DMS114 treated with DMSO at 0.1 percent for 48 hours (cell line): ENCODE data around the gene GPR152.

ENCODE experiments used
- DNase-seq: peaks from one replicate; lab custom pipeline; 2025; ENCODE audit not compliant: unreplicated experiment; lab: John Stamatoyannopoulos, UW

GPR152 gene, protein sequence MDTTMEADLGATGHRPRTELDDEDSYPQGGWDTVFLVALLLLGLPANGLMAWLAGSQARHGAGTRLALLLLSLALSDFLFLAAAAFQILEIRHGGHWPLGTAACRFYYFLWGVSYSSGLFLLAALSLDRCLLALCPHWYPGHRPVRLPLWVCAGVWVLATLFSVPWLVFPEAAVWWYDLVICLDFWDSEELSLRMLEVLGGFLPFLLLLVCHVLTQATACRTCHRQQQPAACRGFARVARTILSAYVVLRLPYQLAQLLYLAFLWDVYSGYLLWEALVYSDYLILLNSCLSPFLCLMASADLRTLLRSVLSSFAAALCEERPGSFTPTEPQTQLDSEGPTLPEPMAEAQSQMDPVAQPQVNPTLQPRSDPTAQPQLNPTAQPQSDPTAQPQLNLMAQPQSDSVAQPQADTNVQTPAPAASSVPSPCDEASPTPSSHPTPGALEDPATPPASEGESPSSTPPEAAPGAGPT

GRCh38 chr11:67452141-67452952 is at the start of gene GPR152:
GPR152 (minus strand) TSS chr11:67452729; CDS start chr11:67452724, 5 bp downstream.
- DNase-seq, result no peak

GRCh38 chr11:67501854-67502253 is 49.3 kb upstream of the GPR152 start:
- DNase-seq, result no peak

GRCh38 chr11:67500831-67501715 is 48.5 kb upstream of the GPR152 start:
- DNase-seq, result no peak

DNA sequence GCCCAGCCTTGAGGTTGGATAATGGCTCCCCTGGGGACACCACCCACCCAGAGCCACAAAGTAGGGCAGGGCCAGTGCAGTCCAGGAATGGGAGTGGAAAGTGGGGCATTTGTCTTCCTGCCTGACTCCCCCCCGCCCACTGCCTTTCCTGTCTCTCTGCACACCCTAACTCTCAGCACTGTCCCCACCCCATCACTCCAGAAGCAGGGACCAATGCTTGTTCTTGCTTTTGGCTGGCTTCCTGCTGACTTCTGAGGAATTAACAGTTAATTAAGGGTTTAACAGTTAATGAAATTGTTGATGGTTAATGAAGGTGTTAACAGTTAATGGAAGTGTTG is 47.9 kb upstream of the GPR152 start:
- DNase-seq, result no peak

DNA sequence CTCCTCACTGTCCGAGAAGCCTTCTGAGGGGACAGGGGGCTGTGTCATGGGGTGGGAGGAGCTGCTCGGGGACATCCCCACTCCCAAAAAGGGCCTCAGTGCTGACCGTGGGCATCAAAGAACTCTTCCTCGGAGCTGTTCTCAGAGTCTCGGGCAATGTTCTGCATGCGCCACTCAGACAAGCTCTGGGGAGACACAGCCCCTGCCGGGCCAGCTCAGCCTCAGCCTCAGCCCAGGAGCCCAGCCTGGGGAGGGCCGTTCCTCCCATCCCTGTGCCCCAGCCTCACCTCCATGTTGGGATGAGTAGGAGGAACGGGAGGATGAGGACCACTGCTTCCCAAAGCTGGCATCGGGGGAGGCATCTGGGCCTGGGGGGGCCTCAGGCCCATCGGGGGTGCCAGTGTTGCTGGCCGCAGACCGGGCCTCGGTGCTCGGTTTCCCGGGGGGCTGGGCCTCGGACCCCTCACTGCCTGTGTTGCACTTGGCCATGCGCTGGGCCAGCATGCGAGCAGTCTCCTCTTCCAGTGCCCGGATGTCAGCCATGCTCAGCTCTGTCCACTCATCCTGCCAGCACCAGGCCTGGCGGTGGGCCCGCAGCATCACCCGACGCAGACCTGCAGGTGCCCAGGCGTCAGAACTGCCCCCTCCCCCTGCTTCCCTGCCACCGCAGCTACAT is 47.4 kb upstream of the GPR152 start:
- no peak for DNase-seq

GRCh38 chr11:67498544-67498972 is 46.0 kb upstream of the GPR152 start:
- DNase-seq, result no peak

GRCh38 chr11:67497656-67498291 is 45.2 kb upstream of the GPR152 start:
- DNase-seq, result no peak

DNA sequence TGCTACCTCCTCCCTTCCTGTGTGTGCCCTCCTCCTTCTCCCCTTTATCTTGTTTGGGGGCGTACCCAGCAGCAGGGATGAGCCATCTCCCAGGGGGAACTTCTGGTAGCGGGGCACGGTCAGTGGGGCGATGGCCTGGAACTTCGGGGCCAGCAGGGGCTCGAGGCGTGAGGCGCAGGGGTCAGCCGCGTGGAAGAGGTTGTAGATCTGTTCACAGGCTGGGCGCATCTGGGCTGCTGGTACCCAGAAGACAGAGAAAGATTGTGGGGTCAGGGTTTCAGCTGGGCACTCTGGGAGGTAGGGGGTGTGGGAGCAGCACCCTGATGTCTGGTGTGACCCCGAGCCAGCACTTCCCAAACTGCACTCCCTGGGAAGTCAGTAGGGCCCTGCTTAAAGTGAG is 43.6 kb upstream of the GPR152 start:
- DNase-seq, result no peak

DNA sequence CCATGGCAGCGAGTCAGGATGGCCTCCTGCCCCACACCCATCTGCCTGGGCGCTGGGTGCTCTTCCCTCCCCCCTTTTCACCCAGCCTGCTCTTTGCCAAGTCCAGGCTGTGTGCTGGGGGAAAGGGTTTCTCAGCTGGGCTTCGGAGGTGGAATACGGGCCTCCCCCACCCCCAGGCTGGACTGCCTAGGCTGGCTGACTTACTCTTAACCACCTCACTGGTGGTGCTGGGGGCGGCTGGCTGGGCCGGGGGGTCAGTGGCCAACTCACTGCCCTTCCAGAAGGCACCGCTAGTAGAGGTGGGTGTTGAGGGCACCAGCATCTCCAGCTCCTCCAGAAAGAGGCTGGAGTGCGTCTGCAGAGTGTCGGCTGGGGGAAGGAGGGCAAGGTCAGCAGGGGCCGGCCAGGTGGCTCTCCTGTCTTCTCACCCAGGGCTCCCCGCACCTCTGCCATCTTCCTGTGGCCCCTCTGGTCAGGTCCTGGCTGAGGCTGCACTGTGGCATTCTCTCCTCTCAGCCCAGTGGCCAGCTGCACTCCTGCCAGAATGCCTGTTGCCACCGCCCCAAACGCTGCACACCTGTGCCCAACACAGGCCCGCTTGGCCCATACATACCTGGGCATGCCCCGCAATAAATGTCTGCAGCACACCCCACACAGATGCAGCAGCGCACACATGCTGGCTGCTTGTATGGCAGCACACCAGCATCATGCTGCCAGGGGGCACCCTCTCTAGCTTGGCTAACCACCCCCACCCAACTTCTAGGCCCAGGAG is 42.9 kb upstream of the GPR152 start:
- no peak for DNase-seq

GRCh38 chr11:67494371-67495233 is 42.1 kb upstream of the GPR152 start:
- no peak for DNase-seq

- DNase-seq, result no peak
Measured at GRCh38 chr11:67493548-67494370, 41.2 kb upstream of the GPR152 start.

DNA sequence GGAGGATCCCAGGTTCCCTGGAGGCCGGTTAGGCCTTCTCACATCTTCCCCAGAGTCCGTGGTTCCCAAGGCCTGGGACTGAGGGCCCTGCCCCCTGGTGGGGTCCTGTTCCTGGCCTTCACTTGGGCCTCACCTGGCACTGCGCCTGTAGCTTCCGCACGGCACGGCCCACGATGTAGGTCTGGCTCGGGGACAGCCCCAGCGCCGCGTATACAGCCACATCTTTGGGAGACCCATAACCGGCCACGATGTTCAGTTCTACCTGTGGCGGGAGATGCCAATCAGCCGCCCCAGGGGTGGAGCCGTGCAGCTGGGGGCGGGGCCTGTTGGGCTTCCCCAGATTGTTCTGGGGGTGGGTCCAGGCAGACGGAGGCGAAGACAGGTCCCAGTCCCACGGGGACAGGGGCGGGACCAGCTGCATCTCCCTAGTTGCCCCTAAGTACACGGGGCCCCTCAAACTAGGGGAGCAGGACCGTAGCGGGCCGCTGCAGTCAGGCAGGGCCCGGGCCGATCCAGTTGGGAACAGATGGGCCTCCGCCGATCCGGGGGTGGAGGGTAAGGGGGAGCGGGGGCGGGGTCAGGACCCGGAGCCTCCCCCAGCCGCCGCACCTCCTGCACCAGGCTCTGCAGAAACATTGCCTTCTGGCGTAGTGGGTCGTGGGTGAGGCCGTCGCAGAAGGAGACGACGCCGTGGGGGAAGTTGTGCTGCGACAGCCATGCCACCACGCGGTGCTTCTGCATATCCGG is 40.4 kb upstream of the GPR152 start:
- no peak for DNase-seq

GRCh38 chr11:67492069-67492727 is 39.7 kb upstream of the GPR152 start:
- DNase-seq, result no peak

GRCh38 chr11:67491276-67492068 is 38.9 kb upstream of the GPR152 start:
- no peak for DNase-seq

DNA sequence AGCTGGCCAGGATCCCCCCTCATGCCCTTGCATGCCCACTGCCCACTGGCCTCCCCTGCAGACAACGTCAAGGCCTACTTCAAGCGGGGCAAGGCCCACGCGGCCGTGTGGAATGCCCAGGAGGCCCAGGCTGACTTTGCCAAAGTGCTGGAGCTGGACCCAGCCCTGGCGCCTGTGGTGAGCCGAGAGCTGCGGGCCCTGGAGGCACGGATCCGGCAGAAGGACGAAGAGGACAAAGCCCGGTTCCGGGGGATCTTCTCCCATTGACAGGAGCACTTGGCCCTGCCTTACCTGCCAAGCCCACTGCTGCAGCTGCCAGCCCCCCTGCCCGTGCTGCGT is 38.2 kb upstream of the GPR152 start:
- DNase-seq, result no peak
